Measurements from ENCODE around the gene CELF4.

Gene CELF4

DNA sequence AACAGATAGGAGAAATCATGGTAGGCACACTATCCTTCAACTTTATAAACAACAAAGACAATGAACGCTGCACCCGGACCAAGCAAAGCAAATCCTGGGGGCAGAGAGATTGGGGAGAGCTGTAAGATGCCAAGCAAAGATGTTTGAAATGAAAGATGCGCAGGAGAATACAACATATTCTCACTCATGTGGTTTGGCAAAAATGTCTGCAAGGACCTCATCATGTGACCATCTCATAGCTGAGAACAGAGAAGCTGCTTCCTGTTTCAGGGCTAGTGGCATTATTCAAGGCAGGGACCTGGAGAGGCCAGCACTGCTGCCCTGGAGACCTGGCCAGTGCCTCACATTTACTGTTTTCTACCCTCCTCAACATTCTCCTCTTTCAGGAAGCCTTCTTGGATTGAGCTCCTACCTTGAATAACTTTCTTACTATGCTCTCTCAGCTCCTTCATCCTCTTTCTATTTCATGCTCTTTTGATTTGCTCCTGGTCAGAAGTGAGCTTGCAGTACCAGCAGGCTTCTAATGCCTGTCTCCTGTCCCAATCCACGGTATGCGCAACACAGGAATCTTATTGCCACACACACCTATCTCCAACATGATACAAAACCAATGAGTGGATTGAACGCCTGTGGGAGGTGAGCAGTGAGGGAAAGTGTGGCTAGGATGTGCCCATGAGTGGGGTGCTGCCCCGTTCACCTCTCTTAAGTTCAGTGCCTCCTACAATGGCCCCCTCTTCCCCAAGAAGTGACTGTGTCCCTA is 133.0 kb downstream of the CELF4 start:
- no peak for DNase-seq

DNA sequence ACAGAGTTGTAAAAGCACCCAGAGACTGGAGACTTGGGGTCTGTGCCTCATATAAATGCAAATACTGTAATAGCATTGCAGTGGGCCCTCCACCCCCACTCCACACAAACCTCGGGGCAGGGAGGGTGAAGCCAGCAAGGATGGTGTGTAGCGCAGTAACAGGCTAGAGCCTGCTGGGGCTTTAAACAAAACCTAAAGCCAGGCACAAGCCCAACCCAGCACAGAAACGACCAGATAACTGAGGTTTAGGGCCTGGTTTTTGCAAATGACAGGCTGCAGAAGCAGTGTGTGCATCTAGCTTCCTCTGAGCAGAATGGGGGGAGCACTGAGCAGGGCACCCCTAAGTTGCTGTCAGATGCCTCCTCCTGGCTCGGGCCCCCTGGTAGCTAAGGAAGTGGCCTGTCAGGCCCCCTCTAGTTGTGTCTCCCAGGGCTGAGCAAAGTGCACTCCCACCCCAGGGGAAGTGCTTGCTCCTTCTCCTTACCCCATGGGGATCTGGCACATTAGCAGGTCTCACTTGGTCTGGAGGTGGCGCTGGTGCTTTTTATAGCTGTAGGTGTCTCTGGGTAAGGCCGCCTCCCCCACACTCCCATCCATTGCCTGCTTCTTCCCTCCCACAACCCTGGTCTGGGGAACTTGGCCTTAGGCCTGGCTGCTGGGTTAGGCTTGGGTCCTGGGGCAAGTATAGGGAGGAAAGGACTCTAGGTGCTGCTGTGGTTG is 135.1 kb downstream of the CELF4 start:
- DNase-seq: no peak

DNA sequence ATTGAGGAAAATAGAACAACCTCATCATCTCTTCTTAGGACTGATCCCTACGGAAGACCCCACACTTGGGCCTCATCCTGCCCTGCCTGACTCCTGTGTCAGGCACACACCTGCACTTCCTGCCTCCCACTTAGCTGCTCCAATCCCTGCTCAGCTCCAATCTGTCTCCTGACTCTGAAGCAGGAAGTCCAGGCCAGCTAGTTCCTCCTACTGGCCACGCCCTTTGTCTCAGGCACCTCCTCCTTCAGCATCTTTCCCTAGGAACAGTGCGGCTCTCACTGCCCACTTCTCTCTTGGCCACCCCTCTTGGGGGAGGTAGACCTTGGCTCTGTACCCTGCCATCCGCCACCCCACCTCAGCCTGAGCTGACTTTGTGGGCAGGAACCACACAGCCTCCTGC is 135.8 kb downstream of the CELF4 start:
- DNase-seq: no peak

DNA sequence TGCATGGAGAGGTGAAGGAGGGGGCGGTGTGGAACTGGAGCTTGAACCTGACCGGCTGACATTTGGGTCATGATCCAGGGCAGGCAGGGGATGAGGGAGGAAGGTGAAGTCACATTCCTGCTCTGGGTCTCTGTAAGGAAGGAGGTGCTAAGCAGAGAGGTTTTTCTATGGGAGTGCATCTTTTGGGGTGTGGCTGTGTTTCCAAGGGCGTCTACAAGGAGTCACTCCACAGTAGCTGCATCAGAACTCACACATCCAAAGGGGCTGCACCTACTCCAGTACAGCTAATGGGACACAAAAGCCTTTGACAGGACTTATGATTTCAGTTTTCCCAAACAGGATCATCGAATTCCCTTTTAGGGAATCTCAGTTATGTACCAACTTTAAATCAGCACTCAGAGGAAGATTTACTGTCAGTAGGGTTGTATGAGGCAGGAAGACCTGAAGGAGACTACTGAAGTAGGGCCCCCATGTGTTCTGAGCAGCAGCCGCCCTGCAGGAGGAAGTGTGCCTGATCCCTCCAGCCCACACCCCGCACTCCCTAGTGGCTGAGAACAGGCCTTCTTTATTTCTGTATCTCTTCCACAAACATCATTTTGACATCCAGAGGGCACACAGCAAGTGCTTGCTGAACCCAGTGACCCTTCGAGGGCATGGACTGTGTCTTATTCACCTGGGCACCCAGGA is 137.2 kb downstream of the CELF4 start:
- no peak for DNase-seq

DNA sequence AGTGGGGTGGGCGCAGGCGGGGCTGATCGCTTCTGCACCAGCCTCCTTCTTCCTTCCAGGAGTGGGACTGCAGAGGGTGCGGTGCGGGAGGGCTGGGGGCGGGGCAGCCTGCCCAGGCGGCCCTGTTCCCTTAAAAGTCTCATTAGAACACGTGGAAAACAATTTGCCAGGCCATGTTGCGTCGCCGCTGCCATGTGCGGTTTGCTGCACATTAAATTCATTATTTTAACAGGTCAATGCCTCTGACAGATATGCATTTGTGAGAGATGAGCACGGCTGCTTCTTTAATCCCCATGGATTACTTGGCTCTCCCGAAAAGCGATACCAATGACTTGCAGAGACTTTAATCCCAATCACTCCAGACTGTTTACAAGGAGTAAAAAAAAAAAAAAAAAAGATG is 139.0 kb downstream of the CELF4 start:
- no peak for DNase-seq

DNA sequence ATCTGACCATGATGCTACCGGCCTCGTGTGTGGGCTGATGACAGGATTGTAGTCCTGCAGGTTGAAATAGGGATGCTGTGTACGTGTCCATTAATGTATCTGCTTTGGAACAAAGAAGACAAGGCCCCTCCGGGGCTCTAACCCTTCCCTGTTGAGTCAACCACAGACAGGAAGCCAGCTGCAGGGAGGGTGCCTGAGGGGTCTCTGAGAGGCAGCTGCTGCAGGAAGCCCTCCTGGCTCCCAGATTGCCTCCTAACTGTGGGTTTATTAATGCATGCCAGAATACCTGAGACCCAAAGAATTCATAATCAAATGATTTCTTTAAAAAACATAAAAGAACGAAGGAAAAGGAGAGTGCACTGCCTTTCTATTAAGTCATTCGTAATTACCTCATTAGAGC is 140.4 kb downstream of the CELF4 start:
- no peak for DNase-seq

DNA sequence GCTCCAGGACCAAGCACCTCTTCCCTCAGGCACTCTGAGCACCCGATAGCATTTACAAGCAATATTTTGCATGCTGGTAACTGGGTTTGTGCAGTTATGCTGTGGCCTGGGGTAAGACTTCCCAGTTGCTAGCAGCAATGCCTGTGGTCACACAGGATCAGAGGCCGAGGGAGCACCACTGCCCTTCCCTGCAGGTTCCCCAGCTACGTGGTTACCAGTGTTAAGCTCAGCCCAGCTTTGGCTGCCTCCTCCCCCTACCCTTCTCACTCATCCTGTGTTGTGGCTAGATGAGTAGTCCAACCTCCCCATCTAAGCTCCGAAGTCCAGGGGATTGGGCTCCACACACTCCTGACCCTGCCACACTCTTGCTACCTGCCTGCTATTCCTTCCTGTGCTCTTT is 141.1 kb downstream of the CELF4 start:
- no peak for DNase-seq

DNA sequence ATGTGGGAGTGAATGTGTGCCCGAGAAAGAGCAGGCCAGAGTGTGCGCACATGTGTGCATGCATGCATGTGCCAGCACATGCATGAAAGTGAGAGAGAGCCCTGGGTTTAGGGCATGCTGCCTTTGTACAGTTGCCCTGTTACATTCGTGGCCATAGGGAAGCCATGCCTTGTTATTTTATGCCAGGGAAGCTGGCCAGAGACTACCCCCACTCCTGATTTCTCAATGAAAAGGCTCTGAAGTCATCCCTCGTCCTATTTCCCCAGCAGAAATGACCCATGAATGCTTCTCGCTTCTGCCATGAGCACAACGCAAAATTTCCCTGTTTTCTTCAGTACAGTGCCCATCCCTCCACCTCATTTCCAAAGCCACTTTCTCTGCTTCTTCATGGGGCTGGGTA is 143.0 kb downstream of the CELF4 start:
- no peak for DNase-seq

DNA sequence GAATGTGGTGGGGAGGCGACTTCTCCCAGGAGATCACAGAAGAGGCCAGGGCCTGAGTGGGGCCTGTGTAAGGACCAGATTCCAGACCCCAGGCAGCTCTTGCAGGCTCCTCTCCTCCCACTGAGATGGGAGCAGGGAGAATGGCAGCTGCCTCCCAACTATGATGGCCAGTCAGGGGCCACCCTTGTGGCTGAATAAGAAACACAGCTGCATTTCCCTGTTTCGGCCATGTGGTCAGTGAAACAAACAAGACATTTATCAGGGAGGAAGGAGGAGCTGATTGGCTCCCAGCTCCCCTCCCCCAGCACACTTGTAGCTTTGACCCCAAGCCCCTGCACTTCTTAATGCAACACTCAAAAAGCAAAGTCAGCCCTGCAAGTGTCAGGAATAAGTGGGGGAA is 143.5 kb downstream of the CELF4 start:
- no peak for DNase-seq

DNA sequence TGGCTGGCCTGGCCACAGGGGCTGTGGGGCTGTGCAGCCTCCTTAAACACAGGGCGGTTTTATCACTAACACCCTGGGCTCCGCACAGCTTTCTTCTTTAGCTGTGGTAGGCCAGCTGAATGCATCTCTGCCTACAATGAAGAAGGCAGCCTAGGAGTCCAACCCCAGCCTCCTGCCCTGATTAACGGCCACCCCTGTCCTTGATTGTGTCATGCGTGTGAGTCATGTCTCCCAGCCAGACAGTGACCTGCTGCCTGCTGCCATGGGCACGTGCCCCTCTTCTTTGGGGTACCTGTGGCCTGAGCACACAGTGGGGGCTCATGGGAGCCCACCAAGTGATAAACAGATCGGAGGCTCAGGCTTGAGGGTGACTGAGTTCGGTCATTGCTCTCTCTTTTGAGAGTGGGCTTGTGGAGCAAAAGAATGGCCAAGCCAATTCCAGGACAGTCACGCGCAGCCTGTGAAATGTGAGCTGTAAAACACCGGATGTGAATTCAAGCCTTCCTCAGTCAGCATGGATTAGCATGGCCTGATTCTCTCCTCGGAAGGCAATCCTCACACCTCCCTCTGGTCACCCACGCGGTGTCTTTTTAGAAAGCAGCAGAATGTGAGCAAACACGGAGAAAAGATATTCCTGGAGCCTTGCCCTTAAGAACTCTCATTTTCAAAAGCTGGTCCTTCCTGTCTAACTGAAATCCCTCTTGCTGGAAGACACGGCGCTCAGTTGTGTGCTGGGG is 144.1 kb downstream of the CELF4 start:
- no peak for DNase-seq

DNA sequence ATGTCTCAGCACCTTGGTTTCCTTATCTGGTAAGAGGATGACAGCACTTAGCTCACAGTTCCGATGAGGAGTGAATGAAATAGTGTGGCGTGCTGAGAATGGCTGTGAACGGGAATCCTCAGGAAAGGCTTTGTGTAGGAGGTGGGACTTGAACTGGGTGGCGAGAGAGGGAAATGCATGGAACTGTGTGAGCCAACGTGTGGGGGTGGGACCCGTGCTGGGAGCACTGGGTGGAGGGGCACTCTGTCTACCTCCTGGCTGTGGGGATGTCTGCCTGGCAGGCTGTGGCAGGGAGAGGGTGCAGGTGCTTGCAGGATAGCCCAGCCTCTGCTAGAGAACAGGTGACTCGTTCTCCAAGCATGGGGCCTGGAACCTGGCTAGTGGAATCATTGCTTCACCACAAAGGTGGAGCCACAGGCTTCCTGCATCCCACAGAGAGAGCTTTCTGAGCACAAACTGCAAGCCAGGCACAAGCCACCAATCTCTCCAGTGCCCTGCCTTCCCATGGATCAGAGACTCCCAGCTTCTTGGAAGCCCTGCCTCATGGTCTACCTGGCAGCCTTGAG is 145.2 kb downstream of the CELF4 start:
- DNase-seq: no peak

DNA sequence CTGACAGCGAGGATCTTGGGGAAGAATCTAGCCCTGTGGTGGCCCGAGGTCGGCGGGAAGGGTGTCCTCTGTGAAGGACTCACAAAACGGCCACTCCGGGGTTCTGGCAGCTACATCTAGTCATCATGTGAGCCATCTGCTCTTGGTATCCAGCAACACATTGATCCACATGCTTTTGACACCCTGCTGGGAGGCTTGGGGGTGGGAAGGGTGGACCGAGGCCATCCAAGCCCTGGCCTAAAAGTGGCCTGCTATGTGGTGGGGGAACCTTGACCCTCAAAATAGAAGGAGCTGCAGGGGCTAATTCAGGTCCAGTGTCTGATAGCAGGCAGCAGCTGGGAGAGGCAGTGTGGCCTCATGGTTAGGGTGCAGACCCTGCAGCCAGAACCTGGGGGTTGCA is 145.7 kb downstream of the CELF4 start:
- no peak for DNase-seq

DNA sequence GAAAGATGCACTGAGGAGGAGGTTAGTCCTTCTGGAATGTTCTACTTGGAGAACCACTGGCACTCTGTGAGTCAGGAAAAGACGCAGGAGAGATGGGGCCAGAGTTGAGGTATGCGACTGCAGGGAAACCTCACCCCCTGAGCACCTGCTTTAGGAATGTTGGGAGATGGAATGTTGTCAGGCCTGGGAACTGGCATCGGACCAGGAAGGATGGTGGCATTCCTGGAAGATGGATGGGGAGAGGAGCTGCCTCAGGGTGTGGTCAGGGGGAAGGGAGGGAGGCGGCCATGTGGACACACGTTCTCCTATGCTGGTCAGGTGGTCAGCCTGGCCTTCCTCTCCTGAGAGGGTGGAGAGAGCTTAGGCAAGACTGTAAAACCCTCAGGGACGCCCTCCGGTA is 146.3 kb downstream of the CELF4 start:
- peak; percentile 49 for DNase-seq

DNA sequence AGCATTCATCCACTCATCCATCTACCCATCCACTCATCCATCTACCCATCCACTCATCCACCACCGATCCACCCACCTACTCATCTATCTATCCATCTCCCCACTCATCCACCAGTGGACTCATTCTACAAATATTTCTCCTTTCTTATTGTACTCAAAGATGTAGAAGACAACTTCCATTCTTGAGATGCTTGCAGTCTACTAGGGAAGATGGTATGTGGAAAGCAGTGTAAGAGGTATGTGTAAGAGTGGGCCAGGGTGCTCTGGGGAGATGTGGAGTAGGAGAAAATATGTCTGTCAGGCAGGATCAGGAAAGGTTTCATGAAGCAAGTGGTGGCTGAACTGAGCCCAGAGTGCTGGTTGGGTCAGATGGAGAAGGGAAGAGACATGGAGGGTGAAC is 150.8 kb downstream of the CELF4 start:
- DNase-seq: no peak

DNA sequence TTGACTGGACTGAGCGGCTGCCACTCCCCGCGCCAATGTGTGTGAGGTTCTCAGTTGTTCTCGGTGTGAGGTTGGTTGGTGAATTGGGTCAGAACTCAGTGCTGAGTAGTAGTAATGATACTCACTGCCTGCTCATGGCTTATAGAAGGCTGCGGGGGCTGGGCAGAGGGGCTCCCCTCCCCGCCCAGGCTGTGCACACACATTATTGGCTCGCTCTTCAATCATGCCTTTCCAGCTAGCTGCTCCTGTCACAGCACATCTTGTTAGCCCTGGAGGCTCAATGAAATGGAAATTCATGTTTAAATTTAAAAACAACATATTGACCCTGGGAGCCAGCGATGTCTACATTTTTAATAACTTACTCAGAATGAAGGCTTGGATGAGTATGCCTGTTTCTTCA is 152.8 kb downstream of the CELF4 start:
- DNase-seq: no peak

DNA sequence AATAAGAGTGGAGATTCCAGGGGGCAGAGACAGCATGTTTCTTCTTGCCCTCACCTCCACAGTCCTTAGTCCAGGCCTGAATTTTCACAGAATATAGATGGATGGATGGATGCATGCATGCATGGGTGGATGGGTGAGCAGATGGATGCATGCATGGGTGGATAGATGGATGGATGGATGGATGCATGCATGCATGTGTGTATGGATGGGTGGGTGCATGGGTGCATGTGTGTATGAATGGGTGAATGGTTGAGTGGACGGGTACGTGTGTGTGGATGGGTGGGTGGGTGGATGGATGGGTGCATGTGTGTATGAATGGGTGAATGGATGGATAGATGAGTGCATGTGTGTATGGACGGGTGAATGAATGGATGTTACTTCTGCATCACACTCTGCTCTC is 153.3 kb downstream of the CELF4 start:
- DNase-seq: no peak

DNA sequence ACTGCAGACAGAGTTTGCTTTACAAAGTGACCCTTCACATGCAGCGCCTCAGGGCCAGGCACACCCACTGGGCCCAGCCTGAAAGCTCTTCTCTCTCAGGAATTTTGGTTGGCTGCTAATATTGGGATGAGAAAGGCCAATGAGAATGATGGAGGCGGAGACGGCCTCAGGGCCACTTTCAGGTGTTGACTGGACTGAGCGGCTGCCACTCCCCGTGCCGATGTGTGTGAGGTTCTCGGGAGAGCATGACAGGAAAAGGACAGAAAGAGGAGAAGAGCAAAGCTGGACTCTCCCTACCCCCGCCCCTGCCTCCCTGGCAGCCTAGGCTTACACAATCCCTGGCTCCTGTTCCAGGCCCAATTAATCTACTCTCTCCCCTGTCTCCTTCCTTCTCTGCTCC is 155.7 kb downstream of the CELF4 start:
- no peak for DNase-seq

DNA sequence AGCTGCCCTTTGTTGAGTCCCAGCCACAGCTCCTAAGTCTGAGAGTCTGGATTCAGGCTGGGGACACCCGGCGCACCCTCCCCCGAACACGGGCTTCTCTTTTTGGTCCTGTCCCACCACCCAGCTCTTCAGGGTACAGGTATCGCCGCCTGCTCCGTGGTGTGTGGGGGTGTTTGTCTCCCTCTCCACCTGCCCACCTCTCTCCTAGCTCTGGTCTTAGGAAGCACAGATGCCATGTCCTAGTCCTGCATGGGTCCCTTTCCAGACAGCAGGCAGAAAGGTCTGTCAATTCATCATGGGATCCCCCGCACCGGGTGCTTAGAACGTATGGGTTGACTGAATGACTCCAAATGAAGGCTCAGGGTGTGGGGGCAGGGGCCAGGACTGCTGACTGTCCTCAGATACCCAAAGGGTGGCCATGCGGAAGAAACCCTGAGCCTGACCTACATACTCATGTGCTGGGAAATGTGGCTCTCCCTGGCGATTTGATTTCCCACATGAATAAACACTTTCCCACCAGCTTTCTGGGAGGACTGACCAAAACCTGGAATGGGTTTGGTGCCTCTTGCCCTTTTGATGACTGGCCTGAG is 156.8 kb downstream of the CELF4 start:
- DNase-seq: no peak

DNA sequence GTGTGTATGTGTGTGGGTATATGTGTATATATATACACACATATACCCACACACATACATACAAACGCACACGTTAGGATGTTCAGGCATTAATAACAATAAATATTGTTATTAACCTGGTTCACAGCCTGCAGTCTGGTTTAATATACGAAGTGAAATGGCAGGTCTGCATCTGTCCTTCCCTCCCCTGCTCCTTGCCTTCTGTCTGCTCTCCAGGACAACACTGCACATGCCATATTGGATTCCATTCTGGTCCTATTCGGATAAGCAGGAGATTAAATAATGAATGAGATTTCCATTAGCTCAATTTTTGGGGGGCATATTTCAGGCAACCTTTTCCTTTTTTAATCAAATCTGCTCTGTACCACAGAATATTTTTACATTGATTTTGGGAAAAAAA is 158.0 kb downstream of the CELF4 start:
- DNase-seq: no peak

DNA sequence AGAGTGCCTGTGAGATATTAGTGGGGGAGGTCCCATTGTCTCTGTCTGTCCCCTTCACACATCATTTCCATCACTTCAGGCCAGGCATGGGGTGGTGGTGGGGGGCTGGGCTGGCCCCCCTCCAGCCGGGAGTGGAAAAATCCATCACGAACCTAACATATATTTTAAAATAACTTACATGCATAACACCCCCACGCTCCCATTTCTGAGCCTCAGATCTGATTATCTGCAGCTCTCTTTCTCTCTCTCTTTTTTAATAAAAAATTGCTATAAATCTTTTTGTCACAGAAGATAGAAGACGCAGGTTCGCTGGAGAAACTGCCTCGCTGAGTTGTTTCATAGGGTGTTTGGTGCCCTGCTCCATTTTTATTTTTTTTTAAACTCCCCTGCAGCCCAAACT is 159.8 kb downstream of the CELF4 start:
- no peak for DNase-seq

DNA sequence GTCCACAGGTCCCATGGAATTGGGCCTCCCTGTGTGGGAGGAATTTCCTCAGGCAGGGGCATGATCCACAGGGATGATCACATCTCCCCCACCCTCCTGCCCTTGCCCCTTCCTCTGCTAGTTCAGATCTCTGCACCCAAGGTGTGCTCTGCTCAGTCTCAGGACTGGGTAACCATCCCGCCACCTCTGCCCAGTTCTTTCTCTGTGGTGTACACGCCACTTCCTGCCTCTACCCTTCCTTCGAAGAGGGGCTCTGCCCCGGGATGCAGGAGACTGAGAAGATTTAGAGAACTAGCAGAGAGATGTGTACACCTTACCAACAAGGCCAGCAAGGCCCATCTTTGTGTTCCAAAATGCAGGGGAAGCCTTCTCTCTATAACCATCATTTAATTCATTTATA is 160.4 kb downstream of the CELF4 start:
- no peak for DNase-seq

DNA sequence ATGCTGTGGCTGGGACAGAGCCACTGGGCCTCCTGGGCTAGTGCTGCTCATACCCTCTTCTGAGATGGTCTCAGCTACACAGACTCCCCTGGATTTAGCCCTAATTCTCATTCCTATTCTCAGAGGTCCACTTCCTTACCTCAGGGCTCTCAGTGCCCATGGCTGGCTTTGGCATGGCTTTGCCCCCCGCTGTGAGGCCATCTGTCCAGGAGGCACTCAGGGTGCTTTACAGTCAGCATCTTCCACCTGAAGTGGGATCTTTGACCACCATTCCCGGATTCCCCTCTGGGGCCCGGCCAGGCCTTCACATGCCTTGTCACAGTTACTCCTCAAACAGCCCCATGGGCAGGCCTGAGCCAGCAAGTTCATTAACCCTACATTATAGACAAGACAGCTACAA is 161.8 kb downstream of the CELF4 start:
- DNase-seq: no peak
